Upper lobe of right lung (tissue), 1 donor: ENCODE data around the gene PRR11. TPM values are rescaled to one million over a fixed set of nuclear protein-coding genes. Genes with fewer than 3 reads are reported as not detected.
"Not testable (repeated sequence)": the region's sequence is repeated elsewhere in the genome, so short reads cannot be mapped to it uniquely, and the experiment has no call there.

Experiments
- ATAC-seq: fragments of 200-7000 bp; cut with Tn5 transposase; one replicate; pipeline ENCODE4 v1.9.1; 2020; ENCODE audit warnings: mild to moderate bottlenecking, moderate library complexity
- DNase-seq: peaks from one replicate; pipeline ENCODE4 v3.0.0-alpha.2; 2020
- H3K27ac ChIP-seq: fragments of 200-600 bp; one replicate; pipeline ENCODE4 v1.8.0; 2022
- H3K27me3 ChIP-seq: fragments of 200-600 bp; one replicate; pipeline ENCODE4 v1.8.0; 2022; ENCODE audit warnings: mild to moderate bottlenecking
- H3K36me3 ChIP-seq: fragments of 200-600 bp; one replicate; pipeline ENCODE4 v1.8.0; 2022
- H3K4me1 ChIP-seq: fragments of 200-600 bp; one replicate; pipeline ENCODE4 v1.8.0; 2022
- H3K4me3 ChIP-seq: fragments of 200-600 bp; one replicate; pipeline ENCODE4 v1.8.0; 2022; ENCODE audit warnings: mild to moderate bottlenecking
- H3K9me3 ChIP-seq: fragments of 200-600 bp; one replicate; pipeline ENCODE4 v1.8.0; 2022
- CTCF ChIP-seq: fragments of 200-600 bp; IDR thresholded peaks from one replicate; pipeline ENCODE4 v1.8.0; 2022; ENCODE audit warnings: antibody characterized with exemption
- intact Hi-C: fragments of 100-400 bp; cut with DNase I; formaldehyde crosslinking; loops from one replicate; pipeline ENCODE4 v1.11.0; 2022
- total RNA-seq: library from RNA; stranded (reverse); fragmentation: NEBNext Ultra II Directional; extraction: Animal tissue kit (Norgen Biotek cat#: 25700); gene quantifications from one replicate; pipeline ENCODE4 v1.2.1, GENCODE V29; 2021
- donor health status: DM: no; HTN: yes; CAD: no; lungs with severe emphysema.

The PRR11 gene
- total RNA-seq, 1 donor from 2014 or later, result 2.4 TPM

GRCh38 chr17:59178266-59178985 is 22.9 kb downstream of the PRR11 start:
- Histone ChIP-seq H3K36me3 (no peaks in the 10 kb centered on the region), H3K27ac (no peak overlapping the region), H3K9me3 (no peaks in the 10 kb centered on the region), H3K4me1 (no peaks in the 10 kb centered on the region), H3K4me3 (no peak overlapping the region), H3K27me3 (no peaks in the 10 kb centered on the region)
- TF ChIP-seq CTCF, result no peak
- no peak for DNase-seq
- intact Hi-C loops, result no loop called here
- no peak for ATAC-seq

GRCh38 chr17:59179601-59180000 is 24.1 kb downstream of the PRR11 start:
- H3K9me3 ChIP-seq, H3K36me3 ChIP-seq, ATAC-seq, H3K27me3 ChIP-seq, H3K27ac ChIP-seq, DNase-seq, H3K4me1 ChIP-seq, H3K4me3 ChIP-seq, intact Hi-C loops: not testable (repeated sequence)

DNA sequence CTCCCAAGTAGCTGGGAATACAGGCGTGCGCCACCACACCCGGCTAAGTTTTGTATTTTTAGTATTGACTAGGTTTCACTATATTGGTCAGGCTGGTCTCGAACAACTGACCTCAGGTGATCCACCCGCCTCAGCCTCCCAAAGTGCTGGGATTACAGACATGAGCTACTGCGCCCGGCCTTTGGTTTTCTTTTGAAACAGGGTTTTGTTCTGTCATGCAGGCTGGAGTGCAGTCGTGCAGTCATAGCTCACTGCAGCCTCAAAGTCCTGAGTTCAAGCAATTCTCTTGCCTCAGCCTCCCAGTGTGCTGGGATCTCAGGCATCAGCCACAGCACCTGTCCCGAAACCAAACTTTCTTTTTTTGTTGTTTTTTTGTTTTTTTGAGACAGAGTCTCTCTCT is 25.1 kb downstream of the PRR11 start:
- Histone ChIP-seq H3K4me3 (no peak overlapping the region), H3K27me3 (no peaks in the 10 kb centered on the region), H3K36me3 (no peaks in the 10 kb centered on the region), H3K9me3 (no peaks in the 10 kb centered on the region), H3K4me1 (no peaks in the 10 kb centered on the region), H3K27ac (no peak overlapping the region)
- ATAC-seq, result no peak
- intact Hi-C loops, result no loop called here
- no peak for DNase-seq
- no peak for TF ChIP-seq CTCF

DNA sequence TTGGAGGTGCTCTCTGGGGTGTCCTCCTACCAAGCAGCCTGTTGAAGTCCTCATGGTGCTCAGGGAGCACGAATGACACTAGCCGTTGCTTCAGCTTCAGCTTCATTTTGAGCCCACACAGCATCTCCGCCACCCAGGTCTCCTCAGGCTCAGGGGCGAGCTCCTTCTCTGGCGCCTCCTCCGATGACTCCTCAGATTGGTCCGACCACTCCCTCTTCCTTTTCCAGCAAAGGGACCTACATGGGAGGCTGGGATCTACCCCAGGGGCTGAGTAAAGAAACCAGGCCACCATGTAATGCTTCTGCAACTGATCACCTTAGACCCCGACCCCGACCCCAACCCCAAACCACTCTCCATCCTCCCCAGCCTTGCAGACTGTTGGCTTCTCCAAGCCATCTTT is 25.9 kb downstream of the PRR11 start:
- DNase-seq, result no peak
- ATAC-seq, result no peak
- no peaks in the 10 kb centered on the region for H3K36me3 ChIP-seq
- no peak for TF ChIP-seq CTCF
- H3K27me3 ChIP-seq, result no peaks in the 10 kb centered on the region
- no peaks in the 10 kb centered on the region for H3K4me1 ChIP-seq
- no peak overlapping the region for H3K27ac ChIP-seq
- intact Hi-C loops, result no loop called here
- H3K4me3 ChIP-seq, result no peak overlapping the region
- no peaks in the 10 kb centered on the region for H3K9me3 ChIP-seq

DNA sequence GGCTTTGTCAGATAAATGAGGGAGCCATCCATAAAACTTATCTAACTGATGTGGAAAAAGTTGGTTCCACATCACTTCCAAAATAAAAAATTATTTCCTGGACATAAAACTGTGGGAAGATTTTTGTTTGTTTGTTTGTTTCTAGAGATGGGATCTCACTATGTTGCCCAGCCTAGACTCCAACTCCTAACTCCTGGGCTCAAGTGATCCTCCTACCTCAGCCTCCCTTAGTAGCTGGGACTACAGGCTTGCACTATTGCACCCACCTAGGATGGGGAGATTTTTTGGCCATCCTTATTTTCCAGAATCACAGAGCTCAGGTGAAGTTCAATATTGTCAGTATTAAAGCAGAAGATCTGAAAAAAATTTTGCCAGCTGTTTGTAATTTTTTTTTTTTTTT is 30.5 kb downstream of the PRR11 start:
- DNase-seq (no peak), ATAC-seq (no peak)
- Histone ChIP-seq H3K4me3 (no peak overlapping the region), H3K4me1 (no peaks in the 10 kb centered on the region), H3K36me3 (no peaks in the 10 kb centered on the region), H3K9me3 (no peaks in the 10 kb centered on the region), H3K27ac (no peak overlapping the region), H3K27me3 (no peaks in the 10 kb centered on the region)
- no peak for TF ChIP-seq CTCF
- intact Hi-C loops, result no loop called here

- H3K4me3 ChIP-seq, result no peak overlapping the region
- H3K36me3 ChIP-seq, result no peaks in the 10 kb centered on the region
- intact Hi-C loops, result no loop called here
- H3K9me3 ChIP-seq, result no peaks in the 10 kb centered on the region
- H3K27me3 ChIP-seq, result no peaks in the 10 kb centered on the region
- ATAC-seq (no peak), DNase-seq (no peak)
- no peak overlapping the region for H3K27ac ChIP-seq
- no peaks in the 10 kb centered on the region for H3K4me1 ChIP-seq
- no peak for TF ChIP-seq CTCF
Measured at GRCh38 chr17:59186850-59187249, 31.3 kb downstream of the PRR11 start.
